Stomach (tissue), 4 donors: ENCODE measurements around the gene ARSJ.

Experiments
- CTCF ChIP-seq, 7 experiments: fragments of 450-650 bp in 4 of 7; fragments of 200-600 bp in 3 of 7; sonication (generic) in 3 of 7; IDR thresholded peaks; one replicate each; pipeline ENCODE4 v1.5.1; 2016 to 2019; ENCODE audit warnings: antibody characterized with exemption in 7 of 7, control low read depth in 2 of 7, mild to moderate bottlenecking in 1 of 7
- EP300 ChIP-seq: sonication (generic); formaldehyde crosslinking; IDR thresholded peaks from one replicate; pipeline ENCODE4 v1.6.1; 2017; ENCODE audit warnings: antibody characterized with exemption
- POLR2A ChIP-seq, 4 donors: fragments of 450-650 bp; IDR thresholded peaks; one replicate each; pipeline ENCODE4 v1.6.1; 2016; ENCODE audit warnings: antibody characterized with exemption in 4 of 4, control low read depth in 2 of 4, mild to moderate bottlenecking in 1 of 4, moderate library complexity in 1 of 4
- POLR2AphosphoS5 ChIP-seq, 3 donors: sonication (generic); formaldehyde crosslinking; IDR thresholded peaks; one replicate each; pipeline ENCODE4 v1.6.1; 2016; ENCODE audit warnings: antibody characterized with exemption in 3 of 3

GRCh38 chr4:114005569-114006442 is 26.4 kb upstream of the ARSJ start:
- TF ChIP-seq POLR2A (IDR thresholded peaks at IDR 0.05) (no peak), POLR2AphosphoS5 (IDR thresholded peaks at IDR 0.05) (no peak), EP300 (no peak), CTCF (IDR thresholded peaks at IDR 0.05) (no peak)
